ENCODE data around the gene PPL.

PPL gene

GRCh38 chr16:4886151-4886550 is 50.8 kb downstream of the PPL start:
- H3K79me2 ChIP-seq (ENCODE audit: control insufficient read depth, insufficient read depth, low read length, unreplicated experiment): no peaks in the 10 kb centered on the region
- H3K4me3 ChIP-seq (ENCODE audit: low read depth, low read length): no peak overlapping the region
- H3K36me3 ChIP-seq (ENCODE audit: insufficient read depth, low read length): peaks cover 25% of the 10 kb centered on the region
- no peaks in the 10 kb centered on the region for H3K27me3 ChIP-seq (ENCODE audit: insufficient read depth, low read length)
- peaks cover 13% of the 10 kb centered on the region for H3K4me1 ChIP-seq (ENCODE audit: control insufficient read depth, insufficient read depth, low read length, unreplicated experiment)
- no peak overlapping the region for H2AFZ ChIP-seq (ENCODE audit: low read length, unreplicated experiment)
- H3K27ac ChIP-seq (ENCODE audit: low read depth, low read length): no peak overlapping the region

- Histone ChIP-seq H3K4me3 (ENCODE audit: low read depth, low read length) (no peak overlapping the region), H3K4me1 (ENCODE audit: control insufficient read depth, insufficient read depth, low read length, unreplicated experiment) (peaks cover 13% of the 10 kb centered on the region), H3K27ac (ENCODE audit: low read depth, low read length) (no peak overlapping the region), H2AFZ (ENCODE audit: low read length, unreplicated experiment) (no peak overlapping the region), H3K27me3 (ENCODE audit: insufficient read depth, low read length) (no peaks in the 10 kb centered on the region), H3K79me2 (ENCODE audit: control insufficient read depth, insufficient read depth, low read length, unreplicated experiment) (no peaks in the 10 kb centered on the region), H3K36me3 (ENCODE audit: insufficient read depth, low read length) (peaks cover 32% of the 10 kb centered on the region)
Measured at GRCh38 chr16:4884972-4885874, 51.7 kb downstream of the PPL start.

DNA sequence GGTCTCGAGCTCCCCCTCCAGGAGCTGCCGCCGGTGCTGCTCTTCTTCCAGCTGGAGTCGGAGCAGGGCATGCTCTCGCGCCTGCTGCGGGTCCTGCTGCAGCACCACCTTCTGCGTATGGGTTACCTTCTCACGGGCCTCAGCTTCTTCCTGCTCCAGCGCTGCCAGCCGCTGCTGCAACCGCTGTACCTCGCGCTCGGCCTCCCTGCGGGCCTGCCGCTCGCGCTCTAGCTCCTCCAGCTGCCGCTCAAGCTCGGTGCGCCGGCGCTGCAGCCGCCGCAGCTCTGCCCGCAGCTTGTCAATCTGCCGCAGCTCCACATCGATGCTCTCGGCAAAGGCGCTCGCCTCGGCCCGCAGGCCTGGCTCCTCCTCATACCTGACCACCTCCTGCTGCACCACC is 52.7 kb downstream of the PPL start:
- Histone ChIP-seq H3K27ac (ENCODE audit: low read depth, low read length) (no peak overlapping the region), H3K4me3 (ENCODE audit: low read depth, low read length) (no peak overlapping the region), H2AFZ (ENCODE audit: low read length, unreplicated experiment) (no peak overlapping the region), H3K79me2 (ENCODE audit: control insufficient read depth, insufficient read depth, low read length, unreplicated experiment) (no peaks in the 10 kb centered on the region), H3K36me3 (ENCODE audit: insufficient read depth, low read length) (peaks cover 39% of the 10 kb centered on the region), H3K4me1 (ENCODE audit: control insufficient read depth, insufficient read depth, low read length, unreplicated experiment) (peaks cover 13% of the 10 kb centered on the region), H3K27me3 (ENCODE audit: insufficient read depth, low read length) (no peaks in the 10 kb centered on the region)

GRCh38 chr16:4883501-4883900 is 53.4 kb downstream of the PPL start:
- no peak overlapping the region for H3K27ac ChIP-seq (ENCODE audit: low read depth, low read length)
- H3K27me3 ChIP-seq (ENCODE audit: insufficient read depth, low read length): no peaks in the 10 kb centered on the region
- peaks cover 13% of the 10 kb centered on the region for H3K4me1 ChIP-seq (ENCODE audit: control insufficient read depth, insufficient read depth, low read length, unreplicated experiment)
- no peaks in the 10 kb centered on the region for H3K79me2 ChIP-seq (ENCODE audit: control insufficient read depth, insufficient read depth, low read length, unreplicated experiment)
- H3K36me3 ChIP-seq (ENCODE audit: insufficient read depth, low read length): peaks cover 39% of the 10 kb centered on the region
- H3K4me3 ChIP-seq (ENCODE audit: low read depth, low read length): no peak overlapping the region
- H2AFZ ChIP-seq (ENCODE audit: low read length, unreplicated experiment): no peak overlapping the region

GRCh38 chr16:4882633-4883285 is 54.2 kb downstream of the PPL start:
- H3K27ac ChIP-seq (ENCODE audit: low read depth, low read length): no peak overlapping the region
- H3K79me2 ChIP-seq (ENCODE audit: control insufficient read depth, insufficient read depth, low read length, unreplicated experiment): no peaks in the 10 kb centered on the region
- H3K36me3 ChIP-seq (ENCODE audit: insufficient read depth, low read length): peaks cover 39% of the 10 kb centered on the region
- no peaks in the 10 kb centered on the region for H3K27me3 ChIP-seq (ENCODE audit: insufficient read depth, low read length)
- H2AFZ ChIP-seq (ENCODE audit: low read length, unreplicated experiment): no peak overlapping the region
- peaks cover 13% of the 10 kb centered on the region for H3K4me1 ChIP-seq (ENCODE audit: control insufficient read depth, insufficient read depth, low read length, unreplicated experiment)
- no peak overlapping the region for H3K4me3 ChIP-seq (ENCODE audit: low read depth, low read length)

DNA sequence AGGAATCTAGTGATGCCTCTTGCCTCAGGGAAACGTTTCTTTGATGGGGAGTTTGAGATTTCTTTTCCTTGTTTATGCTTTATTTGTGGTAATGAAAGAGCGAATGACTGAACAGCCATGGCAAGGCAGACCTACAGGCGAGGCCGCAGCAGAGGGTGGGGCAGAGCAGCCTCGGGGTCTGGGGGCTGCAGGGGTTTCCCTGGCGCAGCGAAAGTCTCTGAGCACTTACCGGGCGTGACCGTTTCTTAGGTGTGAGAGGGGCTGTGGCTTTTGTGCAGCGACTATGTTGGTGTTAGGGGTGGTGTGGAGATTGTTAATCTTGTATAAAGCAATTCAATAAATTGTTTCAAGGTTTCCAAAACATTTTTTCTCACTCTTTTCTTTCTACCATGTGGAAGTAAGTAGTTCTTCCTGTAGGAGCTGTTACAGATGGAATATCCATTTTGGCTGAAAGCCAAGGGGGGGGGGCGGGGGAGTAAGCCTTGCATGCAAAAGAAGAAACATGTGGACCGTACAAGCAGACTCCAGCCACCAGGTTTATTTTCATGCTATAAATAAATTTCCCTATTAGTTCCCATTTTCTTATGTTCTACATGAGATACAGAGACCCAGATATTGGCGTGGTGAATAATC is 54.8 kb downstream of the PPL start:
- no peaks in the 10 kb centered on the region for H3K79me2 ChIP-seq (ENCODE audit: control insufficient read depth, insufficient read depth, low read length, unreplicated experiment)
- H3K27ac ChIP-seq (ENCODE audit: low read depth, low read length): no peak overlapping the region
- H3K27me3 ChIP-seq (ENCODE audit: insufficient read depth, low read length): no peaks in the 10 kb centered on the region
- peaks cover 13% of the 10 kb centered on the region for H3K4me1 ChIP-seq (ENCODE audit: control insufficient read depth, insufficient read depth, low read length, unreplicated experiment)
- H2AFZ ChIP-seq (ENCODE audit: low read length, unreplicated experiment): no peak overlapping the region
- H3K4me3 ChIP-seq (ENCODE audit: low read depth, low read length): no peak overlapping the region
- peaks cover 39% of the 10 kb centered on the region for H3K36me3 ChIP-seq (ENCODE audit: insufficient read depth, low read length)

DNA sequence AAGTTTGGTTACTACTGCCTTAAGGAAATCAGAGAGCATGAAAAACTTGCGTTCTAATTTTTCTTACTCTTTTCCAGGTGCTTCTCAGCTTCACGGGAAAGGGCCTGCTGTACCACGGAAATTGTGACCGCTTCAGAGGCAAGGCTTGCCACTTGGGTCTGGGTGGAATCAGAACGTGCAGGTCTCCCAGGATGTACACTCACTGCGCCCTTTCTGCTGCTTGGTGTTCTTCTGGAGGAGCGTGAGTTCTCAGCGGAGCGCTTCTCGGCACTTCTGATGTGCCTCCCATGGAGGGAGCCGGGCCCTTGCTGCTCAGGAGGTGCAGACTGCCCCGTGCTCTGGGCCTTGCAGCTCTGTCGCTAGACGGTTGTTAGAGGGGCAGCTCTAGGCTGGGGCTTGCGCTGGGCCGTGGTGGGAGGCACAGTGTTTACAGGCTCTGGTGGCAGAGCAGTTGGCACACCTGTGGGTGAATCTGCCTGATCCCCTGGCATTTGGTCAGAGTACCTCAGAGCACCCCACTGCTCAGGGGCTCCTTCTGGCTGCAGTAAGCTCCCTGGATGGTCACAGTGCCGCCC is 56.9 kb downstream of the PPL start:
- Histone ChIP-seq H3K27me3 (ENCODE audit: insufficient read depth, low read length) (no peaks in the 10 kb centered on the region), H3K79me2 (ENCODE audit: control insufficient read depth, insufficient read depth, low read length, unreplicated experiment) (no peaks in the 10 kb centered on the region), H3K36me3 (ENCODE audit: insufficient read depth, low read length) (peaks cover 45% of the 10 kb centered on the region), H2AFZ (ENCODE audit: low read length, unreplicated experiment) (no peak overlapping the region), H3K27ac (ENCODE audit: low read depth, low read length) (no peak overlapping the region), H3K4me3 (ENCODE audit: low read depth, low read length) (no peak overlapping the region), H3K4me1 (ENCODE audit: control insufficient read depth, insufficient read depth, low read length, unreplicated experiment) (peaks cover 13% of the 10 kb centered on the region)

DNA sequence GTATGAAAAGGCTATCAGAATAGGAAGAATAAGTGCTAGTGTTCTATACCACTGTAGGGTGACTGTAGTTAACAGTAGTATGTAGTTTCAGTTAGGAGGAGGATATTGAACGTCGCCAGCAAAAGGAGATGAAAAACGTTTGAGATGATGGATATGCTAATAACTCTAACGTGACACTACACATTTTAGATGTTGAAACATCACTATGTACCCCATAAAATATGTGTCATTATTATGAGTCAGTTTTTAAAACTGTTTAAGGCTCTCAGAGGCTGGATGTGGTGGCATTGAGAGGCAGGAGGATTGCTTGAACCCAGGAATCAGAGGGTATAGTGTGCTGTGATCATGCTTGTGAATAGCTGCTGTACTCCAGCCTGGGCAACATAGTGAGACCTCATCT is 57.9 kb downstream of the PPL start:
- H3K79me2 ChIP-seq (ENCODE audit: control insufficient read depth, insufficient read depth, low read length, unreplicated experiment): no peaks in the 10 kb centered on the region
- no peaks in the 10 kb centered on the region for H3K27me3 ChIP-seq (ENCODE audit: insufficient read depth, low read length)
- peaks cover 38% of the 10 kb centered on the region for H3K36me3 ChIP-seq (ENCODE audit: insufficient read depth, low read length)
- H3K27ac ChIP-seq (ENCODE audit: low read depth, low read length): peak overlapping the region; percentile 31; the same call in 1 of the 2 replicates
- H2AFZ ChIP-seq (ENCODE audit: low read length, unreplicated experiment): no peak overlapping the region
- H3K4me3 ChIP-seq (ENCODE audit: low read depth, low read length): no peak overlapping the region
- peaks cover 13% of the 10 kb centered on the region for H3K4me1 ChIP-seq (ENCODE audit: control insufficient read depth, insufficient read depth, low read length, unreplicated experiment)

GRCh38 chr16:4877380-4877685 is 59.6 kb downstream of the PPL start:
- Histone ChIP-seq H3K4me3 (ENCODE audit: low read depth, low read length) (no peak overlapping the region), H3K36me3 (ENCODE audit: insufficient read depth, low read length) (peaks cover 35% of the 10 kb centered on the region), H3K27me3 (ENCODE audit: insufficient read depth, low read length) (no peaks in the 10 kb centered on the region), H3K27ac (ENCODE audit: low read depth, low read length) (no peak overlapping the region), H3K79me2 (ENCODE audit: control insufficient read depth, insufficient read depth, low read length, unreplicated experiment) (no peaks in the 10 kb centered on the region), H3K4me1 (ENCODE audit: control insufficient read depth, insufficient read depth, low read length, unreplicated experiment) (peaks cover 5% of the 10 kb centered on the region), H2AFZ (ENCODE audit: low read length, unreplicated experiment) (no peak overlapping the region)

DNA sequence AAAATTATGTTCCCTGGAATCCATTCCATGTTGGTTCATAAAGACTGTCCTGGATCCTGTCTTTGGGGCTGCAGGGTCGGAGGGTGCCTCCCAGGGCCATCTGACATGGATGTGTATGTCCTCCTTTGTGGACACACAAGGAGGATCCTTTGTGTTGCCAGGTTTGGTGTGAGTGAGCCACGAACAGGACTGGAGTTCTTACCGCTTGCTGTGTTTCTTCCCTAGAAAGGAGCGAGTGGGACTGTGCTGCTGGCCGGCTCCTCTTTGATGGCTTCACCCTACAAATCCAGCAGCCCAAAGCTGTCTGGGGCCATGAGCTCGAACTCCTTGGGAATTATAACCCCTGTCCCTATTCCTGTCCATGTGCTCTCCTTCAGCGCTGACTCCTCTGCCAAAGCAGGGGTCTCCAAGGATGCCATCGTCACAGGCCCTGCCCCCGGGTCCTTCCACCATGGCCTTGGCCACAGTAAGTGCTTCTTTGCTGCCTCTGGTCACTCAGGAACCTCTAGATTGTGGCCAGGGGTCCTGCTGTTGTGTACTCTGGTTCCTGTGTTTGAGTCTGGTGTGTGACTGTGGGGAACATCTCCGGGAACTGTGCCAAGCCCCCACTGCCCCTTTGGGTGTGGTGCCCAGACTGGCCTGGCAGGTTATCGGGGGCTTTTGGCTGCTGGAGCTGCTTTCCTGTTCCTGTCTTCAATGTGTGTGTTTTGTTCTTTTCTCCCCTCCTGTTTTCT is 60.1 kb downstream of the PPL start:
- H3K36me3 ChIP-seq (ENCODE audit: insufficient read depth, low read length): peaks cover 39% of the 10 kb centered on the region

More for the DNA sequence above, 60.1 kb downstream of the PPL start:
- Histone ChIP-seq H3K79me2 (ENCODE audit: control insufficient read depth, insufficient read depth, low read length, unreplicated experiment) (no peaks in the 10 kb centered on the region), H2AFZ (ENCODE audit: low read length, unreplicated experiment) (no peak overlapping the region), H3K4me1 (ENCODE audit: control insufficient read depth, insufficient read depth, low read length, unreplicated experiment) (peaks cover 2% of the 10 kb centered on the region), H3K4me3 (ENCODE audit: low read depth, low read length) (no peak overlapping the region), H3K27ac (ENCODE audit: low read depth, low read length) (no peak overlapping the region), H3K27me3 (ENCODE audit: insufficient read depth, low read length) (no peaks in the 10 kb centered on the region)

Measured in ACC112 (cell line).